ENCODE measurements around the gene CSNK2A3.

DNA sequence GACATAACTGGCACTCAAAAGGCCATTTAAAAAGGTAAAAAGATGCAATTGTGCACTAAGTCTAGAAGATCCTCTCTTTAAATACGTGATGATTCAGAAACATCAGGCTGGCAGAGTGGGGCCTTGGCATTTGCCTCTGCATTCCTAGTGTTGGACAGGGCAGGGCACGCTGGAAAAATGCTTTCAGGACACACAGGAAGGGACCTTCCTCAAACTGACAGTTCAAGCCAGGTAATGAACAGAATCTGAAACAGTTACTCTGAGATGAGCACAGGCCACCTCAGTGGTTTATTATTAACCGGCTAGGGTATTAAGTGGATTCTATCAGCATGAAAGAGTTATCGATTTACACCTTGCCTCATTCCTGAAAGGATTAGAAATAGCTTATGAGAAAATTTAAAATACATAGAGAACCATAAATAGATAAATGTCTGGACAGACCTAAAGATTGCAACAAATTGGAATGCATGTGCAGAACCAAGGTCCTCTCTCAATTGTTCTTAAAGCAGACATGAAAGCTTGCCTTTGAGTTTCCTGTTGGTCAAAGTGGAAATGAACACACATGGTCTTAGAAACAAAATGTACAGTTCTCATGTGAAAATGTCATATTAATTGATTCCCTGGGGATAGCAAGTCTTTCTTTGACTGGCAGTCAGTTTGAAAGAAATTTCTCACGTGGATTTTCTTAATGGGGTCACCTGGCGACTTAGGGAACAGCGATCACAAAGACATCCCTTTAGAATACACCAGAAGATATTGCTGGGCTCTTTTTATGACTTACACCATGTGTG, 21.5 kb upstream of the CSNK2A3 start:
- TF ChIP-seq, protein P1, sequence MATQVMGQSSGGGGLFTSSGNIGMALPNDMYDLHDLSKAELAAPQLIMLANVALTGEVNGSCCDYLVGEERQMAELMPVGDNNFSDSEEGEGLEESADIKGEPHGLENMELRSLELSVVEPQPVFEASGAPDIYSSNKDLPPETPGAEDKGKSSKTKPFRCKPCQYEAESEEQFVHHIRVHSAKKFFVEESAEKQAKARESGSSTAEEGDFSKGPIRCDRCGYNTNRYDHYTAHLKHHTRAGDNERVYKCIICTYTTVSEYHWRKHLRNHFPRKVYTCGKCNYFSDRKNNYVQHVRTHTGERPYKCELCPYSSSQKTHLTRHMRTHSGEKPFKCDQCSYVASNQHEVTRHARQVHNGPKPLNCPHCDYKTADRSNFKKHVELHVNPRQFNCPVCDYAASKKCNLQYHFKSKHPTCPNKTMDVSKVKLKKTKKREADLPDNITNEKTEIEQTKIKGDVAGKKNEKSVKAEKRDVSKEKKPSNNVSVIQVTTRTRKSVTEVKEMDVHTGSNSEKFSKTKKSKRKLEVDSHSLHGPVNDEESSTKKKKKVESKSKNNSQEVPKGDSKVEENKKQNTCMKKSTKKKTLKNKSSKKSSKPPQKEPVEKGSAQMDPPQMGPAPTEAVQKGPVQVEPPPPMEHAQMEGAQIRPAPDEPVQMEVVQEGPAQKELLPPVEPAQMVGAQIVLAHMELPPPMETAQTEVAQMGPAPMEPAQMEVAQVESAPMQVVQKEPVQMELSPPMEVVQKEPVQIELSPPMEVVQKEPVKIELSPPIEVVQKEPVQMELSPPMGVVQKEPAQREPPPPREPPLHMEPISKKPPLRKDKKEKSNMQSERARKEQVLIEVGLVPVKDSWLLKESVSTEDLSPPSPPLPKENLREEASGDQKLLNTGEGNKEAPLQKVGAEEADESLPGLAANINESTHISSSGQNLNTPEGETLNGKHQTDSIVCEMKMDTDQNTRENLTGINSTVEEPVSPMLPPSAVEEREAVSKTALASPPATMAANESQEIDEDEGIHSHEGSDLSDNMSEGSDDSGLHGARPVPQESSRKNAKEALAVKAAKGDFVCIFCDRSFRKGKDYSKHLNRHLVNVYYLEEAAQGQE (IDR thresholded peaks at IDR 0.05; ENCODE audit: insufficient read depth in 1 of 2, low read depth in 2 of 2, low read length in 2 of 2) = no peak
- TF ChIP-seq TAF1 (IDR thresholded peaks at IDR 0.05; ENCODE audit: borderline replicate concordance, insufficient read depth, low read length) (no peak), POLR2AphosphoS5 (IDR thresholded peaks at IDR 0.05; ENCODE audit: low read depth, low read length) (no peak), SIN3A (IDR thresholded peaks at IDR 0.05; ENCODE audit: borderline replicate concordance, insufficient read depth, low read length) (no peak)
